NCI-H2196 (cell line): Measurements from ENCODE around the gene ZMIZ1.

Experiments used
- DNase-seq: peaks from one replicate; lab custom pipeline; 2025; ENCODE audit not compliant: unreplicated experiment; lab: John Stamatoyannopoulos, UW

Gene ZMIZ1

GRCh38 chr10:79167537-79167936 is 98.8 kb downstream of the ZMIZ1 start:
- DNase-seq: no peak

GRCh38 chr10:79168210-79168609 is 99.4 kb downstream of the ZMIZ1 start:
- no peak for DNase-seq

GRCh38 chr10:79170226-79170752 is 101.5 kb downstream of the ZMIZ1 start:
- DNase-seq: no peak

- no peak for DNase-seq
These were observed 102.2 kb downstream of the ZMIZ1 start for GRCh38 chr10:79170993-79171392.

- no peak for DNase-seq
These were observed 102.7 kb downstream of the ZMIZ1 start for GRCh38 chr10:79171504-79171903.

- DNase-seq: no peak
These were observed 104.1 kb downstream of the ZMIZ1 start for GRCh38 chr10:79172881-79173280.

- DNase-seq: no peak
These were observed 105.0 kb downstream of the ZMIZ1 start for GRCh38 chr10:79173582-79174262.

GRCh38 chr10:79176052-79176501 is 107.3 kb downstream of the ZMIZ1 start:
- DNase-seq: no peak

GRCh38 chr10:79176949-79177602 is 108.3 kb downstream of the ZMIZ1 start:
- no peak for DNase-seq

- no peak for DNase-seq
These were observed 109.4 kb downstream of the ZMIZ1 start for GRCh38 chr10:79178070-79178576.

GRCh38 chr10:79178614-79179163 is 109.9 kb downstream of the ZMIZ1 start:
- no peak for DNase-seq

- DNase-seq: no peak
These were observed 110.6 kb downstream of the ZMIZ1 start for GRCh38 chr10:79179164-79179956.

- DNase-seq: no peak
These were observed 111.2 kb downstream of the ZMIZ1 start for GRCh38 chr10:79179957-79180309.

- DNase-seq: no peak
These were observed 111.9 kb downstream of the ZMIZ1 start for GRCh38 chr10:79180414-79181221.

GRCh38 chr10:79181227-79181626 is 112.5 kb downstream of the ZMIZ1 start:
- no peak for DNase-seq

GRCh38 chr10:79181698-79182521 is 113.1 kb downstream of the ZMIZ1 start:
- no peak for DNase-seq

- DNase-seq: no peak
These were observed 114.2 kb downstream of the ZMIZ1 start for GRCh38 chr10:79182781-79183467.

- no peak for DNase-seq
These were observed 114.7 kb downstream of the ZMIZ1 start for GRCh38 chr10:79183468-79183865.

GRCh38 chr10:79184145-79184625 is 115.4 kb downstream of the ZMIZ1 start:
- no peak for DNase-seq
